GM18909 (cell line): Measurements from ENCODE around the gene TBC1D24.
"Not testable (repeated sequence)": the region's sequence is repeated elsewhere in the genome, so short reads cannot be mapped to it uniquely, and the experiment has no call there.

Experiments used
- ATAC-seq: cut with Tn5 transposase; IDR thresholded peaks from one replicate; pipeline ENCODE4 v1.9.1; 2021; ENCODE audit warnings: mild to moderate bottlenecking; ENCODE audit not compliant: unreplicated experiment, poor library complexity

Gene TBC1D24

GRCh38 chr16:2479996-2480395, 5.1 kb downstream of the TBC1D24 start:
- ATAC-seq = not testable (repeated sequence)

DNA sequence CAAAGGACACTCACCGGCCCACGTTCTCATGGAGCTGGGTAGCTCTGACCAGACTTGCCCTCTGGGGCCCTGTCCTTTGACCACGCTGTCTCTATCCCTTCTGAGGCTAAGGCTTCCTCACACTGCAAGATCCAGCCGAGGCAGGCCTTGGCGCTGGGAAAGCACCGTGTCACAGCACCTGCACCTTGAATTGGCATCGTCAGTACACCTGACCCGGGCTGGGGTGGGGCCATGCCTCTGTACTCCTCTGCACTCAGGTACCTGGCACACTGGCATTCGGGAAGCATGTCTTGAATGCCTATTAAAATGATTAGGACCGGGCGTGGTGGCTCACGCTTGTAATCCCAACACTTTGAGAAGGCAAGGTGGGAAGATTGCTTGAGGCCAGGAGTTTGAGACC, 6.0 kb downstream of the TBC1D24 start:
- no peak for ATAC-seq

GRCh38 chr16:2481676-2482075, 6.7 kb downstream of the TBC1D24 start:
- no peak for ATAC-seq

DNA sequence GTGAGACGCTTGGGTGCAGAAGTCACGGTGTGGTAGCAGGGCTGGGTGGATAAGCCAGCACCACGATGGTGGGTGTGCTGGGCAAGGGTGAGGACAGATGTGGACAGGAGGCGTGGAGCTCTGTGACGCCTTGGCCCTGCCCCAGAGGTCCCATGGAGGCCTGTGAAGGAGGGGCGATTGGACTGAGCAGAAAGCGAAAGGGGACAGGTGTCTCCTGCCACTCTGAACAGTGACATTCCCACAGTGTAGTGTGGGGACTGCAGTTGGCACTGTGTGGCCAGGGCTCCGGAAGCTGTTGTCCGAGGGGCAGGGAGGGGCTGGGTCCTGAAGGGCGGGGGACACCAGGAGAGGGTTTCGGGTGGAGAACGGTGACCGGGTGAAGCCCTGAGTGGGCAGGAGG, 7.3 kb downstream of the TBC1D24 start:
- no peak for ATAC-seq

GRCh38 chr16:2482708-2483534, 8.0 kb downstream of the TBC1D24 start:
- ATAC-seq = no peak

DNA sequence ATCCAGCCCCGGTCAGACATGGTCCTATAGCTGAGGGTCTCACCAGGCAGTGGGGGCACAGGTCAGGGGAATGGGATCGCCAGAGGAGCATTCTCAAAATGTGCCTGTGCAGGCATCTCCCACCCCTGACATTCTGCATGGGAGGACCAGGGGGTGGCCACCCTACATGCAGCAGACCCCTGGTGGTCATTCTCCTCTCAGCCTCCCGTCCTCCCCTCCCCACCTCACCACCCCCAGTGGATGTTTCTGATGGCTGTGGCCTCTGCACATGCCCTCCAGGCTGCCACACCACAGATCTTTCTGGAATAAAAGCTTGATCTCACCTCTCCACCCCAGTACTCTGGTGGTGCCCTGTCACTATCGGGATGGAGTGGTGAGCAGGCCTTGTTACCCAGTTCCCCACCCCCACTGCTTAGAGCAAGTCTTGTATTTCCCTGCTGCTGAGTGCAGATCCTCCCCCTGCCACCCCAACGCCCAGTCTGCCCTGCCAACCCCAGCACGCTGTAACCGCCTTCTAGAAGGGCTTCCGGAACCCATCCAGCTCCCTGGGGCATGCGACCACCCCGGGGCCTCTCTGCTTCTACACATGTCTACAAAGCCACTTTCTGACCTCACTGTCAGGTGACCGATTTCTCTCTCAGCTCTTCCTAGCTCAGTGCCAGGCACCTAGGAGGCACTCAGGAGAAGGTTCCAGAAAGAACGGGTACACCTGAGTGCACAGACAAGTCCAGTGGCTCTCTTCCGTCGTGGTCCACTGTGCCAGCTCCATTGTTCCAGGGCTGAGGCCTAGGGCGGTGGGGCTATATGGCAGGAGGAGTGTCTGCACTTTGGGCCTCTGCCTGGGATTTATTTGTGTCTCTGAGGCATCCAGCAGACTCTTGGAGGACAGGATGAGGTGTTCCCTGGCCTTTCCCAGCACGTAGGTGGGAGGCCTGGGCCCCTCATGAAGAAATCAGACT, 9.3 kb downstream of the TBC1D24 start:
- no peak for ATAC-seq

DNA sequence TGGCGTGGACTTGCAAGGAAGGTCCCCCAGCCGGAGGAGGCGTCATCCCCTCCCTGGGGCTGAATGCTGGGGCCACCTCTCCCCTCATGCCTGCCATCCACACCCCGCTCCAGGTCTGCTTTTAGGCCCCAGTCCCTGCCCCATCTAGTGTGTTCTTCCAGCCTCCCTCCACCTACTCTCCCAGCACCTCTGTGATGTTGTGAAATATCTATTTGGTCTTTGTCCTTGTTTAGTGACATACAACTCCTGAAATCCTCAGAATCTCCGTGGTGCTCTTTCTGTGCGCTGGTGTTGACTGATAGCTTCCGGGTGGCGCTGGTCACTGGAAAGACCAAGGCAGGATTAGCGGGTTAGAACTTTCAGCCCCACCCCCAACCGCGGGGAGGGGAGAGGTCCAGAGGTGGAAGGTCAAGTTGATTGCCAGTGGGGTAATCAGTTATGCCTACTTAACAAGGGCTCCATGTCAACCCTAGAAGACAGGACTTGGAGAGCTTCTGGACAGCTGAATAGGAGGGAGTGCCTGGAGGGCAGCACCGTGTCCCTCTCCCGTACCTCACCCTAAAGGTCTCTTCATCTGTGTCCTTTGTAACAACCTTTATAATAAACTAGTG, 10.1 kb downstream of the TBC1D24 start:
- no peak for ATAC-seq

DNA sequence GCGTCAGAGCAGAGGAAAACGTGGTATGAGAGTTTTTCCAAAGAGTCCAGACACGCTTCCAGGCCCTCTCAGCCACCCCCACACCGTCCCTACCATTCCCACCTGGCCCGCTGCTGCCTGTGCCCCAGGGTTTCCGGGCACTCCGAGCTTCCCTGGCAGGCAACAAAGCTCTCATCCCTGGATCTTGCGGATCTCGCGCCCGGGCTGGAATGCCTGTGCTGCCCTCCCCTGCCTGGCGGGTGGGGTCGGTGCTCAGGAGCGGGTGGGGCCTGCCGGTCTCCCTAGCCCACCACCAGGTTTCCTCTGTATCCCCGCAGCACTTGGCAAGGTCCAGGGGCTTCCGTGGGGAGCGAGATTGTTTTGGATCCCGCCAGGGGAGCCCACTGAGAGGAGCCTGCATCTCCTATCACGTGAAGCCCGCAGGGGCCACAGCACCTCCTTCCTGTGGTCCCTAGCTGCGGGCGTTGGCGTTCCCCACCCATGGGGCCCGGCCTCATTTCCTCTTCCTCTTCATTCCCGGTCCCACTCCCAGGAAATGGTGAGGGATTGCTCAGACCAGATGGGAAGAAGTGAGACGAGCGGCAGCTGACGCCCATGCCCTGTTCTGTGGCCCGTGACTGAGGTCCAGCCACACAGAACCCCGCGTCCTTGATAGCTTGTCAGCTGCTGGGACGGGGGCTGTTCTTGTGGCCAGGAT, 11.0 kb downstream of the TBC1D24 start:
- ATAC-seq = no peak

DNA sequence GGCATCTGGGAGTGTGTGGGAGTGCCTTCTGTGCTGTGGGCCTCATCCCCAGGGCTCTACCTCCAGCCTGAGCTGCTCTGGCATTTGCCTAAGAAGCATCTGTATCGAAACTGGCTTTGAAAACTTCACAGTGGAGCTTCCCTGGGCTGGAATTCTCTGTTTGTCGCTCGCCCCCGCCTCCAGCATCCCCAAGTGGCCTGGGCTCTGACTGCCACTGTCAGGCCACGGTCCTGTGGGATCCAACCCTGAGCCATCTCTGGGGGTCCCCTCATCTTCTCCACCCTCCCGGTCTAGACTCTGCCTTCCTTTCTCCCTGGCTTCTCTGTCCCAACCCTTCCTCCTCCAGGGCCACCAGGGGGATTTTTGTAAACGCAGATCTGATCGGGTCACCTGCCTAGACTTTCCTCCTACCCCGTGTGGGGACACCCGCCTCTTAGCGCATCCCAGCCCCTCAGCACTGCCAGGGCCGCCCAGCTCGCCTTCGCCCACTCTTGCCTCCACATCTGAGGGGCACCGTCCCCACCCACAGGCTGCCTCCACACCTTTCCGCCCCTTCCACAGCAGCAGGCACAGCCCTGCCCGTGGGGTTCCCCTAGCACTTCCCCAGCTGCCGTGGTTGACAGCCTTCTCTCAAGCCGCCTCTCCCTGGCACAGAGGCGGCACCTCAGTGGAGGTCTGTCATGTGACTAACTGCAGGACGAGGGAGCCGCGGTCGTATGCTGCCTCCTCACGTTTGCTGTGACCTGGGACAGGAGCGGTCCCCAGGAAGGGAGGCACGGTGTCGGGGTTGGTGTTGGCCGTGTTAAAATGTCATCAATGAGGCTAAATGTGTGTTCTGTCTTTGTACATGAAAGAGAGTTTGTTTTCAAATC, 12.0 kb downstream of the TBC1D24 start:
- peak; percentile 73 for ATAC-seq

DNA sequence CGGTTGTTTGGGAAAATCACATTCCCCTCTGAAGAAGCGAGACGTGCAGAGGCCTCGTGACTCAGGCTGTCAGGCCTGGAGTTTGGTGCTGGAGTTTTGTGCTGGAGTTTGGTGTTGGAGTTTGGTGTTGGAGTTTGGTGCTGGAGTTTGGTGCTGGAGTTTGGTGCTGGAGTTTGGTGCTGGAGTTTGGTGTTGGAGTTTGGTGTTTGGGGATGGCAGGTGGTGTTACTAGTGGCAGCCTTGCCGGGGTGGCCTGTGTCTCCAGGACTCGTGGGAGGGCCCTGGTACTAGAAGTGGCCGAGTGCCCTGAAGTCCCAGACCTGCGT, 12.6 kb downstream of the TBC1D24 start:
- no peak for ATAC-seq

DNA sequence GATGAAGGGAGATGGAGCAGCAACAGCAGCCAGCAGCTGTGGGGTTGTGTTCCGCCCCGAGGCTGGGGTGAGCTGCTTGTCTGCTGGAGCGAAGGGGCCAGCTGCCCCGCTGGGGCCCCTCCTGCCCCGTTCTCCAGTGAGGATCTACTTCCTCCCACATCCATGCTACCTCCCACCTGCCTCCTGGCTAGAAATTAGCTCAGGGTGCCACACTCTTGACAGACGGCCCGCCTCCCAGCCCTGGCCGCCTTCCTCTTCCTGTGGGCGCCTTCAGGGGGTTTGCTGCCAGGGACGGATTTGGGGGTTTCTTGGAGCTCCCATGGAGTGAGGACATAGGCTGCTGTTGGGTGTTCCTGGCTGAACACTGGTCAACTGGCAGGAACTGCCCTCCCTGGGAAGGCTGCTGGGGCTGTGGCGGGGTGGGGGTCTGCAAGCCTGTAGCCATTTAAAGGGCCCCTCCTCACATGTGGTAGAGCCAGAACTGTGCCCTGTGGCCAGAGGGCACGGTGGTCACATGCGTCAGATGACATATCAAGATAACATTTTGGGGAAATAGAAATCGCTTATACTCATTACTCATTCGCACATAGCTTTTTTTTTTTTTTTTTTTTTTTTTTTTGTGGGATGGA, 13.1 kb downstream of the TBC1D24 start:
- no peak for ATAC-seq

DNA sequence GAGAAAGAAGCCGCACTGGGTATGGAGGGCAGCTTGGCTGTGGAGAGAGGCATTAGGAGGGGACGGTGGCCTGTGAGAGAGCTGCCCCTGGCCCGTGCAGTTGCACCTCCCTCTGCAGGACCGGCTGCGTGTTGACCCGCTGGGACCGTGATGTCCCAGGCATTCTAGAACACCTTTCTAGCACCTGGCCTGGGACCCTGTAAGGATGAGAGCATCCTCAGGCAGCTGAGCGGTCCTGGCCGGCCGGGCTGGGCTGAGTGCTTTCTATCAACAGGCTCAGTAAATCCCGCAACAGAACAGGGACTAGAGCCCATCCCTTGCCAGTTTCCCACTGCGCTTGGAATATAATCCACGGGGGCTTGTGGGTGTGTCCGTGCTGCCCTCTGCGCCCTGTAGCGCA, 14.7 kb downstream of the TBC1D24 start:
- no peak for ATAC-seq

GRCh38 chr16:2490190-2491105, 15.5 kb downstream of the TBC1D24 start:
- ATAC-seq = no peak

GRCh38 chr16:2492292-2492691, 17.4 kb downstream of the TBC1D24 start:
- no peak for ATAC-seq

- no peak for ATAC-seq
Observed at GRCh38 chr16:2493605-2494004, 18.7 kb downstream of the TBC1D24 start.

DNA sequence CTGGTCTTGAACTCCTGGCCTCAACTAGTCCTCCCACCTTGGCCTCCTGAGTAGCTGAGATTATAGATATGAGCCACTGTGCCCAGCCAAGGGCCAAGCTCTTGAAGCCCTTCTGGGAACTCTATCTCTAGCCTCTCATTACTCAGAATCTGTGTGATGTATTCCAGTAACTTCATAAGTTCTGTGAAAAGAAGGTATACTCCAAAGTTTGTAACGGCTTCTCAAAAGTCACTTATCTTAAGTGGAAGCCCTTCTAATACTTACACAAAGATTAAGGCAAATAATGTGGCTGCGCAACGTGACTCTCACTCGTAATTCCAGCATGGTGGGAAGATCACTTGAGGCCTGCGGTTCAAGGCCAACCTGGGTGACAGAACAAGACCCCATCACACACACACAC, 19.7 kb downstream of the TBC1D24 start:
- ATAC-seq = no peak

DNA sequence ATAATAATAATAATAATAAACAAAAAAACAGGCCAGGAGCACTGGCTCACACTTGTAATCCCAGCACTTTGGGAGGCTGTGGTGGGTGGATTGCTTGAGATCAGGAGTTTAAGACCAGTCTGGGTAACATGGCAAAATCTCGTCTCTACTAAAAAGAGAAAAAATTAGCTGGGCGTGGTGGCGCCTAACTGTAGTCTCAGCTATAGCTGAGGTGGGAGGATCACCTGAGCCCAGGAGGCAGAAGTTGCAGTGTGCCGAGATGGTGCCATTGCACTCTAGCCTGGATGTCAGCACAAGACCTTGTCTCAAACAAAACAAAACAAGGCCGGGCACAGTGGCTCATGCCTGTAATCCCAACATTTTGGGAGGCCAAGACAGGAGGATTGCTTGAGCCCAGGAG, 20.1 kb downstream of the TBC1D24 start:
- ATAC-seq = no peak
